Colonic mucosa (tissue), 4 donors: ENCODE data around the gene ACAP2. TPM values are rescaled to one million over a fixed set of nuclear protein-coding genes. Genes with fewer than 3 reads are reported as not detected.
A peak's percentile ranks its signal among the peaks of the same experiment; 100 is the strongest.

ENCODE experiments used
- DNase-seq: peaks from one replicate; pipeline ENCODE4 v3.0.0-alpha.2; 2020
- H3K27ac ChIP-seq: fragments of 200-600 bp; one replicate; pipeline ENCODE4 v1.8.0; 2021
- H3K27me3 ChIP-seq: fragments of 200-600 bp; one replicate; pipeline ENCODE4 v1.8.0; 2021
- H3K36me3 ChIP-seq: fragments of 200-600 bp; one replicate; pipeline ENCODE4 v1.8.0; 2021
- H3K4me1 ChIP-seq: fragments of 200-600 bp; one replicate; pipeline ENCODE4 v1.8.0; 2021; ENCODE audit warnings: mild to moderate bottlenecking
- H3K4me3 ChIP-seq: fragments of 200-600 bp; one replicate; pipeline ENCODE4 v1.8.0; 2021
- H3K9ac ChIP-seq, 2 donors: one replicate each; pipeline ENCODE4 v1.7.0; 2013; ENCODE audit warnings: control low read depth in 2 of 2, low read depth in 2 of 2, low read length in 2 of 2
- H3K9me3 ChIP-seq: fragments of 200-600 bp; one replicate; pipeline ENCODE4 v1.8.0; 2021
- CTCF ChIP-seq: fragments of 200-600 bp; IDR thresholded peaks from one replicate; pipeline ENCODE4 v1.8.0; 2022; ENCODE audit warnings: antibody characterized with exemption, mild to moderate bottlenecking
- intact Hi-C: fragments of 100-400 bp; cut with DNase I; formaldehyde crosslinking; loops from one replicate; pipeline ENCODE4 v1.14.1; 2022
- total RNA-seq, 2 donors: library from RNA; stranded (reverse); fragmentation: NEBNext Ultra II Directional in 1 of 2; extraction: Animal tissue kit (Norgen Biotek cat#: 25700) in 1 of 2; gene quantifications; one replicate each; pipeline ENCODE4 v1.2.1, GENCODE V29; 2021
- donor health status: healthy.
- donor health status: DM: no; HTN: no; CAD: no.
- donor health status: DM: no; HTN: no; CAD: no.

ACAP2 gene
- total RNA-seq, 2 donors from 2014 or later, result 48.8 to 62.4 TPM

- Histone ChIP-seq H3K9ac (peak overlapping the region; percentile 62 to 70), H3K9me3 (no peaks in the 10 kb centered on the region), H3K27me3 (no peaks in the 10 kb centered on the region), H3K36me3 (no peaks in the 10 kb centered on the region), H3K4me1 (peaks cover 16% of the 10 kb centered on the region), H3K27ac (peak overlapping the region; percentile 95), H3K4me3 (peak overlapping the region; percentile 70)
- peak; percentile 94 for DNase-seq
- intact Hi-C loops, result loop anchor here (1.0 kb wide), 1 partner anchor 251 kb away; no protein-coding TSS in a partner anchor
- TF ChIP-seq CTCF, result peak; percentile 95
Observed at GRCh38 chr3:195271410-195272243, 171.2 kb downstream of the ACAP2 start.

GRCh38 chr3:195270817-195271409 is 171.9 kb downstream of the ACAP2 start, which contains the start of gene XXYLT1:
XXYLT1 (minus strand) TSS chr3:195271159; CDS start chr3:195271058, 101 bp downstream.
- Histone ChIP-seq H3K9ac (peak within 1 kb of the TSS; percentile 70 to 76), H3K36me3 (no peaks in the 10 kb centered on the region), H3K27me3 (no peaks in the 10 kb centered on the region), H3K27ac (peak within 1 kb of the TSS; percentile 95), H3K4me3 (peak within 1 kb of the TSS; percentile 70), H3K4me1 (peaks cover 16% of the 10 kb centered on the region), H3K9me3 (no peaks in the 10 kb centered on the region)
- peak; percentile 62 for TF ChIP-seq CTCF
- intact Hi-C loops, result loop anchor here (1.0 kb wide), 1 partner anchor 251 kb away; no protein-coding TSS in a partner anchor
- DNase-seq, result peak; percentile 88

GRCh38 chr3:195270079-195270816 is 172.6 kb downstream of the ACAP2 start:
- H3K27ac ChIP-seq, result peak overlapping the region; percentile 95
- peak overlapping the region; percentile 62 to 70 for H3K9ac ChIP-seq
- no peaks in the 10 kb centered on the region for H3K27me3 ChIP-seq
- peaks cover 16% of the 10 kb centered on the region for H3K4me1 ChIP-seq
- no peaks in the 10 kb centered on the region for H3K9me3 ChIP-seq
- intact Hi-C loops, result no loop called here
- DNase-seq, result peak; percentile 56
- peak overlapping the region; percentile 70 for H3K4me3 ChIP-seq
- no peaks in the 10 kb centered on the region for H3K36me3 ChIP-seq
- no peak for TF ChIP-seq CTCF

- no peaks in the 10 kb centered on the region for H3K9me3 ChIP-seq
- no peak overlapping the region for H3K27ac ChIP-seq
- H3K9ac ChIP-seq, result no peak overlapping the region
- peaks cover 16% of the 10 kb centered on the region for H3K4me1 ChIP-seq
- TF ChIP-seq CTCF, result no peak
- no peak for DNase-seq
- no peaks in the 10 kb centered on the region for H3K36me3 ChIP-seq
- no peaks in the 10 kb centered on the region for H3K27me3 ChIP-seq
- peak overlapping the region; percentile 70 for H3K4me3 ChIP-seq
- intact Hi-C loops, result no loop called here
Observed at GRCh38 chr3:195269375-195270078, 173.3 kb downstream of the ACAP2 start.
